Measurements from ENCODE around the gene STPG3.

The STPG3 gene

GRCh38 chr9:137220317-137221094 lies 30.6 kb upstream of the STPG3 start:
- no peaks in the 10 kb centered on the region for H3F3A ChIP-seq (ENCODE audit: insufficient read depth, low read length)
- no peak overlapping the region for H3K4me2 ChIP-seq (ENCODE audit: low read length)
- peaks cover 27% of the 10 kb centered on the region for H3K4me1 ChIP-seq (ENCODE audit: insufficient read depth, low read length, severe bottlenecking)
- H3K9ac ChIP-seq (ENCODE audit: low read length) = no peak overlapping the region
- H3K36me3 ChIP-seq (ENCODE audit: insufficient read depth, low read length) = peaks cover 6% of the 10 kb centered on the region; the same call in 1 of the 2 replicates
- no peak overlapping the region for H3K4me3 ChIP-seq (ENCODE audit: low read depth, low read length, poor library complexity, severe bottlenecking)
- no peaks in the 10 kb centered on the region for H4K20me1 ChIP-seq (ENCODE audit: insufficient read depth, low read length)
- H3K79me2 ChIP-seq (ENCODE audit: insufficient read depth, low read length) = no peaks in the 10 kb centered on the region
- H3K9me2 ChIP-seq (ENCODE audit: low read depth, low read length) = no peaks in the 10 kb centered on the region
- no peaks in the 10 kb centered on the region for H3K27me3 ChIP-seq (ENCODE audit: insufficient read depth, low read length)
- H3K27ac ChIP-seq (ENCODE audit: low read depth, low read length, poor library complexity, severe bottlenecking) = no peak overlapping the region
- no peak for TF ChIP-seq EZH2 (IDR thresholded peaks at IDR 0.05; ENCODE audit: borderline replicate concordance, low read length)
- TF ChIP-seq CTCF (IDR thresholded peaks at IDR 0.05; ENCODE audit: low read length) = no peak
- H3K9me3 ChIP-seq (ENCODE audit: low read length) = no peaks in the 10 kb centered on the region
- no peak overlapping the region for H2AFZ ChIP-seq (ENCODE audit: low read length)

- Histone ChIP-seq H3K4me3 (ENCODE audit: low read depth, low read length, poor library complexity, severe bottlenecking) (no peak overlapping the region), H3K9me2 (ENCODE audit: low read depth, low read length) (no peaks in the 10 kb centered on the region), H3F3A (ENCODE audit: insufficient read depth, low read length) (no peaks in the 10 kb centered on the region), H3K36me3 (ENCODE audit: insufficient read depth, low read length) (peaks cover 6% of the 10 kb centered on the region; the same call in 1 of the 2 replicates), H3K79me2 (ENCODE audit: insufficient read depth, low read length) (no peaks in the 10 kb centered on the region), H4K20me1 (ENCODE audit: insufficient read depth, low read length) (no peaks in the 10 kb centered on the region), H3K4me1 (ENCODE audit: insufficient read depth, low read length, severe bottlenecking) (peaks cover 27% of the 10 kb centered on the region), H3K9me3 (ENCODE audit: low read length) (no peaks in the 10 kb centered on the region), H3K9ac (ENCODE audit: low read length) (no peak overlapping the region), H3K27ac (ENCODE audit: low read depth, low read length, poor library complexity, severe bottlenecking) (no peak overlapping the region), H3K4me2 (ENCODE audit: low read length) (no peak overlapping the region), H3K27me3 (ENCODE audit: insufficient read depth, low read length) (no peaks in the 10 kb centered on the region), H2AFZ (ENCODE audit: low read length) (no peak overlapping the region)
- TF ChIP-seq EZH2 (IDR thresholded peaks at IDR 0.05; ENCODE audit: borderline replicate concordance, low read length) (no peak), CTCF (IDR thresholded peaks at IDR 0.05; ENCODE audit: low read length) (no peak)
These were observed 30.0 kb upstream of the STPG3 start for GRCh38 chr9:137221095-137221505.

- Histone ChIP-seq H2AFZ (ENCODE audit: low read length) (no peak overlapping the region), H3K9me3 (ENCODE audit: low read length) (no peaks in the 10 kb centered on the region), H4K20me1 (ENCODE audit: insufficient read depth, low read length) (no peaks in the 10 kb centered on the region), H3K4me1 (ENCODE audit: insufficient read depth, low read length, severe bottlenecking) (peaks cover 26% of the 10 kb centered on the region), H3K79me2 (ENCODE audit: insufficient read depth, low read length) (no peaks in the 10 kb centered on the region), H3K9me2 (ENCODE audit: low read depth, low read length) (no peaks in the 10 kb centered on the region), H3K36me3 (ENCODE audit: insufficient read depth, low read length) (peaks cover 6% of the 10 kb centered on the region; the same call in 1 of the 2 replicates), H3K4me2 (ENCODE audit: low read length) (peak overlapping the region; percentile 51; the same call in 1 of the 2 replicates), H3K27ac (ENCODE audit: low read depth, low read length, poor library complexity, severe bottlenecking) (no peak overlapping the region), H3K4me3 (ENCODE audit: low read depth, low read length, poor library complexity, severe bottlenecking) (peak overlapping the region; percentile 47), H3K9ac (ENCODE audit: low read length) (no peak overlapping the region), H3K27me3 (ENCODE audit: insufficient read depth, low read length) (no peaks in the 10 kb centered on the region), H3F3A (ENCODE audit: insufficient read depth, low read length) (no peaks in the 10 kb centered on the region)
- no peak for TF ChIP-seq CTCF (IDR thresholded peaks at IDR 0.05; ENCODE audit: low read length)
- no peak for TF ChIP-seq EZH2 (IDR thresholded peaks at IDR 0.05; ENCODE audit: borderline replicate concordance, low read length)
These were observed 29.5 kb upstream of the STPG3 start for GRCh38 chr9:137221506-137222111.

Data from OCI-LY1 (cell line).